WTC11 (cell line): ENCODE data around the gene GNAL. TPM values are rescaled to one million over a fixed set of nuclear protein-coding genes. Genes with fewer than 3 reads are reported as not detected.

Experiments used
- ATAC-seq: fragments of 200-7000 bp; cut with Tn5 transposase; 2 replicates; pipeline ENCODE4 v1.10.0; 2021; ENCODE audit warnings: mild to moderate bottlenecking, moderate library complexity
- CTCF ChIA-PET: fragments of 300-600 bp; sonication (Branson Sonifier 250); formaldehyde crosslinking; loops from one replicate; lab custom pipeline; 2021; ENCODE audit warnings: antibody characterized with exemption; lab: Charles Lee
- POLR2A ChIA-PET: fragments of 350-600 bp; sonication (Branson Sonifier 250); formaldehyde crosslinking; loops from one replicate; lab custom pipeline; 2021; ENCODE audit warnings: antibody characterized with exemption; lab: Charles Lee
- DNase-seq: peaks from one replicate; pipeline ENCODE4 v3.0.0; 2021; ENCODE audit warnings: low spot score
- H3K27ac Mint-ChIP-seq: 2 replicates; pipeline ENCODE4 v1.8.0; 2021; ENCODE audit warnings: mixed read lengths
- H3K27me3 Mint-ChIP-seq: 2 replicates; pipeline ENCODE4 v1.8.0; 2021; ENCODE audit warnings: low read depth, mild to moderate bottlenecking, moderate library complexity, mixed read lengths
- H3K36me3 Mint-ChIP-seq: 2 replicates; pipeline ENCODE4 v1.8.0; 2021; ENCODE audit warnings: mixed read lengths
- H3K4me1 Mint-ChIP-seq: 2 replicates; pipeline ENCODE4 v1.8.0; 2022; ENCODE audit warnings: mixed read lengths
- H3K4me3 Mint-ChIP-seq: 2 replicates; pipeline ENCODE4 v1.8.0; 2021; ENCODE audit warnings: mild to moderate bottlenecking, moderate library complexity, mixed read lengths
- H3K9me3 Mint-ChIP-seq: 2 replicates; pipeline ENCODE4 v1.8.0; 2021; ENCODE audit warnings: mixed read lengths
- CREM ChIP-seq: sonication (generic); formaldehyde crosslinking; IDR thresholded peaks from 2 replicates; pipeline ENCODE4 v1.8.1; 2022; ENCODE audit warnings: mild to moderate bottlenecking, missing genetic modification reagents, moderate library complexity
- ELF4 ChIP-seq: sonication (generic); formaldehyde crosslinking; IDR thresholded peaks from 2 replicates; pipeline ENCODE4 v1.8.1; 2022; ENCODE audit warnings: low read depth, mild to moderate bottlenecking, moderate library complexity, missing genetic modification reagents
- ESRRA ChIP-seq: sonication (generic); formaldehyde crosslinking; IDR thresholded peaks from 2 replicates; pipeline ENCODE4 v1.8.1; 2022; ENCODE audit warnings: mild to moderate bottlenecking, missing genetic modification reagents, borderline replicate concordance
- ETV6 ChIP-seq: sonication (generic); formaldehyde crosslinking; IDR thresholded peaks from 2 replicates; pipeline ENCODE4 v1.8.1; 2022; ENCODE audit warnings: mild to moderate bottlenecking, missing genetic modification reagents
- FOXK1 ChIP-seq: sonication (generic); formaldehyde crosslinking; IDR thresholded peaks from 2 replicates; pipeline ENCODE4 v1.8.0; 2022; ENCODE audit warnings: mild to moderate bottlenecking, moderate library complexity, missing genetic modification reagents
- FOXP1 ChIP-seq: sonication (generic); formaldehyde crosslinking; IDR thresholded peaks from 2 replicates; pipeline ENCODE4 v1.8.0; 2022; ENCODE audit warnings: missing genetic modification reagents, mild to moderate bottlenecking, moderate library complexity, borderline replicate concordance
- GABPB1 ChIP-seq: sonication (generic); formaldehyde crosslinking; IDR thresholded peaks from 2 replicates; pipeline ENCODE4 v1.8.1; 2023; ENCODE audit warnings: mild to moderate bottlenecking, missing genetic modification reagents
- GRHL2 ChIP-seq: fragments of 250-450 bp; sonication (Bioruptor Pico); IDR thresholded peaks from 2 replicates; pipeline ENCODE4 v1.8.0; 2022; ENCODE audit warnings: mild to moderate bottlenecking, moderate library complexity; ENCODE audit not compliant: insufficient replicate concordance, severe bottlenecking
- HMGXB4 ChIP-seq: sonication (generic); formaldehyde crosslinking; IDR thresholded peaks from 2 replicates; pipeline ENCODE4 v1.8.1; 2023; ENCODE audit warnings: mild to moderate bottlenecking, moderate library complexity, missing genetic modification reagents
- JUN ChIP-seq: sonication (generic); formaldehyde crosslinking; IDR thresholded peaks from 2 replicates; pipeline ENCODE4 v1.8.0; 2023; ENCODE audit warnings: mild to moderate bottlenecking, missing genetic modification reagents
- KAT7 ChIP-seq: sonication (generic); formaldehyde crosslinking; IDR thresholded peaks from 2 replicates; pipeline ENCODE4 v1.8.1; 2023; ENCODE audit warnings: missing genetic modification reagents, mild to moderate bottlenecking, borderline replicate concordance
- NFE2L1 ChIP-seq: sonication (generic); formaldehyde crosslinking; IDR thresholded peaks from 2 replicates; pipeline ENCODE4 v1.8.1; 2023; ENCODE audit warnings: missing genetic modification reagents
- NR1H2 ChIP-seq: sonication (generic); formaldehyde crosslinking; IDR thresholded peaks from 2 replicates; pipeline ENCODE4 v1.9.0; 2021; ENCODE audit warnings: mild to moderate bottlenecking, moderate library complexity, missing genetic modification reagents
- OVOL2 ChIP-seq: fragments of 250-450 bp; sonication (Bioruptor Pico); IDR thresholded peaks from 2 replicates; pipeline ENCODE4 v1.9.0; 2021; ENCODE audit warnings: mild to moderate bottlenecking, borderline replicate concordance
- RORB ChIP-seq: fragments of 250-450 bp; sonication (Bioruptor Pico); IDR thresholded peaks from 2 replicates; pipeline ENCODE4 v1.9.0; 2021; ENCODE audit warnings: mild to moderate bottlenecking
- SP1 ChIP-seq: sonication (generic); formaldehyde crosslinking; conservative IDR thresholded peaks from 2 replicates; pipeline ENCODE4 v1.8.1; 2022; ENCODE audit warnings: missing genetic modification reagents
- ZNF138 ChIP-seq: sonication (generic); formaldehyde crosslinking; conservative IDR thresholded peaks from 2 replicates; pipeline ENCODE4 v1.8.1; 2022; ENCODE audit warnings: mild to moderate bottlenecking, moderate library complexity, missing genetic modification reagents
- ZNF219 ChIP-seq: sonication (generic); formaldehyde crosslinking; IDR thresholded peaks from 2 replicates; pipeline ENCODE4 v1.8.0; 2023; ENCODE audit warnings: missing genetic modification reagents, mild to moderate bottlenecking, borderline replicate concordance
- ZNF263 ChIP-seq: sonication (generic); formaldehyde crosslinking; IDR thresholded peaks from 2 replicates; pipeline ENCODE4 v1.8.1; 2022; ENCODE audit warnings: low read depth, mild to moderate bottlenecking, moderate library complexity, missing genetic modification reagents
- total RNA-seq: library from RNA; stranded (reverse); gene quantifications from 3 replicates; pipeline ENCODE4 v1.2.3, GENCODE V29; 2021
- TF ChIP-seq, protein P1 (sequence below): sonication (generic); formaldehyde crosslinking; IDR thresholded peaks from 2 replicates; pipeline ENCODE4 v1.8.1; 2023; ENCODE audit warnings: mild to moderate bottlenecking, missing genetic modification reagents, moderate library complexity
- TF ChIP-seq, protein P2 (sequence below): sonication (generic); formaldehyde crosslinking; IDR thresholded peaks from 2 replicates; pipeline ENCODE4 v1.8.0; 2022; ENCODE audit warnings: mild to moderate bottlenecking, missing genetic modification reagents
- TF ChIP-seq, protein P3 (sequence below): sonication (generic); formaldehyde crosslinking; IDR thresholded peaks from 2 replicates; pipeline ENCODE4 v1.8.1; 2023; ENCODE audit warnings: mild to moderate bottlenecking, missing genetic modification reagents
- TF ChIP-seq, protein P4 (sequence below): sonication (generic); formaldehyde crosslinking; IDR thresholded peaks from 2 replicates; pipeline ENCODE4 v1.8.0; 2023; ENCODE audit warnings: missing genetic modification reagents, mild to moderate bottlenecking, borderline replicate concordance

Gene GNAL
- total RNA-seq, 1 experiment from 2014 or later = 22.3 TPM

DNA sequence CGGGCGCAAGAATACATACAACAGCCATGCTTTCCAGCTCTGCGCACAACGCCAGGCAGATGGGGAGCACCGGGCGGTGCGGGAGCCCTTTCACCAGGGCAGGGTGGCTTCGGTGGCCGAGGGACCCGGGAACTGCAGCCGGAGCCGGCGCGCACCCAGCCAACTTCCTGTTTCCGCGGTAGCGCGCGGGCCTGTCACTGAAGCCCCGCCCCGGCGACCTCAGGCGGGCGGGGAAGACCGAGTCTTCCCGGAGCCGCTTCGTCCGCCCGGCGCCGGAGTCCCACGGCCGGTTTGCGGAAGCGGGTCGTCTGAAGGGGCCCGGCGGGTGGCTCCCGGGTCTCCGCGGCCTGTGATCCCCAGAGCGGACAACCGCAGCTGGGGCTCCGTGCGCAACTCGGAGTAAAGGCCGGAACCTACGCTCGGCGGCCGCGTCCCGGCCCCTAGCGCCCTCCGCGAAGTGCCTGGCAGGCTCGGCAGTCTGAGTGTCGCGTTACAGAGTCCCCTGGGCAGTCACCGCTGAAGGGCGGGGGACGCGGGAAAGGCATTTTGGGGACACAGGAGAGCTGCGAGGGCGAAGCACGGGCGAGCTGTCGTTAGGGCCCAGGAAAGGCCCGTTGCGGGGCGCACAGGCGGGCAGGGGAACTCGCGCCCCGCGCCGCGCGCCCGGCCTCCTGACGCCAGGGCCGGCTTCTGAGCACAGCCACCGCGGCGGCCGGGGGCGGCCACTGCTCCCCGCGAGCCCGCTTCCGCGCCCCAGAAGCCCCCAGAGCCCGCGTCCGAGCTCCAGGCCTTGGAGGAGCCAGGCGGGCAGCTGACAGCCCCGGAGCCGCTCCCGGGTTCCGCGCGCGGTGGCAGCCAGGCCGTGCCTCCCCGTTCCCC is 219.4 kb downstream of the GNAL start, which contains the start of gene MPPE1:
Gene MPPE1, minus strand, starts transcription at position 136 of the 879 bp plus-strand sequence. CDS start 11,053 bp downstream, outside the sequence.
- Mint-ChIP-seq H3K4me3 (peak within 1 kb of the TSS; percentile 88), H3K36me3 (no peaks in the 10 kb centered on the region), H3K4me1 (peaks cover 30% of the 10 kb centered on the region), H3K27ac (peak within 1 kb of the TSS; percentile 94)
- DNase-seq = peak; percentile 88
- CTCF ChIA-PET = interaction anchor here (0.8 to 1.7 kb wide), 5 partner anchors 13 to 328 kb away, joined by 3 to 5 read pairs (median 4); no protein-coding TSS in a partner anchor
- TF ChIP-seq RORB (CRISPR knock-in tag) (no peak), ETV6 (CRISPR knock-in tag) (peak; percentile 71; the same call in 1 of the 2 replicates), NR1H2 (CRISPR knock-in tag) (no peak), ZNF138 (CRISPR knock-in tag) (no peak), HMGXB4 (CRISPR knock-in tag) (peak; percentile 85), JUN (peak; percentile 32; the same call in 1 of the 2 replicates), NFE2L1 (peak; percentile 64; the same call in 1 of the 2 replicates), OVOL2 (CRISPR knock-in tag) (no peak), KAT7 (CRISPR knock-in tag) (no peak; the same call in 1 of the 2 replicates), GABPB1 (CRISPR knock-in tag) (peak; percentile 36; the same call in 1 of the 2 replicates), FOXK1 (peak; percentile 26; the same call in 1 of the 2 replicates), CREM (CRISPR knock-in tag) (0 out of 2 replicates have a peak, but pooled peaks have one; percentile 58), ELF4 (CRISPR knock-in tag) (0 out of 2 replicates have a peak, but pooled peaks have one; percentile 9), ZNF263 (CRISPR knock-in tag) (peak; percentile 82), SP1 (peak; percentile 64), ESRRA (CRISPR knock-in tag) (no peak), FOXP1 (CRISPR knock-in tag) (peak; percentile 73), ZNF219 (no peak), GRHL2 (no peak)
- TF ChIP-seq, protein P1, sequence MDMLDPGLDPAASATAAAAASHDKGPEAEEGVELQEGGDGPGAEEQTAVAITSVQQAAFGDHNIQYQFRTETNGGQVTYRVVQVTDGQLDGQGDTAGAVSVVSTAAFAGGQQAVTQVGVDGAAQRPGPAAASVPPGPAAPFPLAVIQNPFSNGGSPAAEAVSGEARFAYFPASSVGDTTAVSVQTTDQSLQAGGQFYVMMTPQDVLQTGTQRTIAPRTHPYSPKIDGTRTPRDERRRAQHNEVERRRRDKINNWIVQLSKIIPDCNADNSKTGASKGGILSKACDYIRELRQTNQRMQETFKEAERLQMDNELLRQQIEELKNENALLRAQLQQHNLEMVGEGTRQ (CRISPR knock-in tag) = no peak
- TF ChIP-seq, protein P2, sequence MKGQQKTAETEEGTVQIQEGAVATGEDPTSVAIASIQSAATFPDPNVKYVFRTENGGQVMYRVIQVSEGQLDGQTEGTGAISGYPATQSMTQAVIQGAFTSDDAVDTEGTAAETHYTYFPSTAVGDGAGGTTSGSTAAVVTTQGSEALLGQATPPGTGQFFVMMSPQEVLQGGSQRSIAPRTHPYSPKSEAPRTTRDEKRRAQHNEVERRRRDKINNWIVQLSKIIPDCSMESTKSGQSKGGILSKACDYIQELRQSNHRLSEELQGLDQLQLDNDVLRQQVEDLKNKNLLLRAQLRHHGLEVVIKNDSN = peak; percentile 11; the same call in 1 of the 2 replicates
- TF ChIP-seq, protein P3, sequence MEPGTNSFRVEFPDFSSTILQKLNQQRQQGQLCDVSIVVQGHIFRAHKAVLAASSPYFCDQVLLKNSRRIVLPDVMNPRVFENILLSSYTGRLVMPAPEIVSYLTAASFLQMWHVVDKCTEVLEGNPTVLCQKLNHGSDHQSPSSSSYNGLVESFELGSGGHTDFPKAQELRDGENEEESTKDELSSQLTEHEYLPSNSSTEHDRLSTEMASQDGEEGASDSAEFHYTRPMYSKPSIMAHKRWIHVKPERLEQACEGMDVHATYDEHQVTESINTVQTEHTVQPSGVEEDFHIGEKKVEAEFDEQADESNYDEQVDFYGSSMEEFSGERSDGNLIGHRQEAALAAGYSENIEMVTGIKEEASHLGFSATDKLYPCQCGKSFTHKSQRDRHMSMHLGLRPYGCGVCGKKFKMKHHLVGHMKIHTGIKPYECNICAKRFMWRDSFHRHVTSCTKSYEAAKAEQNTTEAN (CRISPR knock-in tag) = 0 out of 2 replicates have a peak, but pooled peaks have one; percentile 64
- TF ChIP-seq, protein P4, sequence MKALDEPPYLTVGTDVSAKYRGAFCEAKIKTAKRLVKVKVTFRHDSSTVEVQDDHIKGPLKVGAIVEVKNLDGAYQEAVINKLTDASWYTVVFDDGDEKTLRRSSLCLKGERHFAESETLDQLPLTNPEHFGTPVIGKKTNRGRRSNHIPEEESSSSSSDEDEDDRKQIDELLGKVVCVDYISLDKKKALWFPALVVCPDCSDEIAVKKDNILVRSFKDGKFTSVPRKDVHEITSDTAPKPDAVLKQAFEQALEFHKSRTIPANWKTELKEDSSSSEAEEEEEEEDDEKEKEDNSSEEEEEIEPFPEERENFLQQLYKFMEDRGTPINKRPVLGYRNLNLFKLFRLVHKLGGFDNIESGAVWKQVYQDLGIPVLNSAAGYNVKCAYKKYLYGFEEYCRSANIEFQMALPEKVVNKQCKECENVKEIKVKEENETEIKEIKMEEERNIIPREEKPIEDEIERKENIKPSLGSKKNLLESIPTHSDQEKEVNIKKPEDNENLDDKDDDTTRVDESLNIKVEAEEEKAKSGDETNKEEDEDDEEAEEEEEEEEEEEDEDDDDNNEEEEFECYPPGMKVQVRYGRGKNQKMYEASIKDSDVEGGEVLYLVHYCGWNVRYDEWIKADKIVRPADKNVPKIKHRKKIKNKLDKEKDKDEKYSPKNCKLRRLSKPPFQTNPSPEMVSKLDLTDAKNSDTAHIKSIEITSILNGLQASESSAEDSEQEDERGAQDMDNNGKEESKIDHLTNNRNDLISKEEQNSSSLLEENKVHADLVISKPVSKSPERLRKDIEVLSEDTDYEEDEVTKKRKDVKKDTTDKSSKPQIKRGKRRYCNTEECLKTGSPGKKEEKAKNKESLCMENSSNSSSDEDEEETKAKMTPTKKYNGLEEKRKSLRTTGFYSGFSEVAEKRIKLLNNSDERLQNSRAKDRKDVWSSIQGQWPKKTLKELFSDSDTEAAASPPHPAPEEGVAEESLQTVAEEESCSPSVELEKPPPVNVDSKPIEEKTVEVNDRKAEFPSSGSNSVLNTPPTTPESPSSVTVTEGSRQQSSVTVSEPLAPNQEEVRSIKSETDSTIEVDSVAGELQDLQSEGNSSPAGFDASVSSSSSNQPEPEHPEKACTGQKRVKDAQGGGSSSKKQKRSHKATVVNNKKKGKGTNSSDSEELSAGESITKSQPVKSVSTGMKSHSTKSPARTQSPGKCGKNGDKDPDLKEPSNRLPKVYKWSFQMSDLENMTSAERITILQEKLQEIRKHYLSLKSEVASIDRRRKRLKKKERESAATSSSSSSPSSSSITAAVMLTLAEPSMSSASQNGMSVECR (CRISPR knock-in tag) = no peak
- TF ChIP-seq, all 79 proteins: peak for 13
- POLR2A ChIA-PET = interaction anchor here (1.8 kb wide), 1 partner anchor 73 kb away, joined by 10 read pairs; the partner anchor contains the start of gene IMPA2
- Mint-ChIP-seq H3K9me3 (no peaks in the 10 kb centered on the region), H3K27me3 (no peaks in the 10 kb centered on the region)
- peak; percentile 82 for ATAC-seq
